B cell (primary cell): Measurements from ENCODE around the gene EPHB3. TPM values are rescaled to one million over a fixed set of nuclear protein-coding genes. Genes with fewer than 3 reads are reported as not detected.

Experiments used
- ATAC-seq: fragments of 200-7000 bp; cut with Tn5 transposase; one replicate; pipeline ENCODE4 v1.10.0; 2021; ENCODE audit warnings: low read depth, mild to moderate bottlenecking, moderate number of reproducible peaks, moderate library complexity
- CTCF ChIA-PET: fragments of 350-600 bp; sonication (Branson Sonifier 250); formaldehyde crosslinking; loops from one replicate; lab custom pipeline; 2021; ENCODE audit warnings: antibody characterized with exemption, inconsistent platforms; lab: Charles Lee
- POLR2A ChIA-PET: fragments of 350-600 bp; sonication (Branson Sonifier 250); formaldehyde crosslinking; loops from one replicate; lab custom pipeline; 2021; ENCODE audit warnings: antibody characterized with exemption; lab: Charles Lee
- DNase-seq: peaks from one replicate; pipeline ENCODE4 v3.0.0; 2013
- H2AFZ ChIP-seq: 2 replicates; pipeline ENCODE4 v1.6.1; 2012; ENCODE audit warnings: mild to moderate bottlenecking, low read depth, low read length; ENCODE audit not compliant: insufficient read depth, poor library complexity, severe bottlenecking
- H3K27ac ChIP-seq, 2 donors: 1 replicate in 1 of 2; 2 replicates in 1 of 2; pipeline ENCODE4 v1.5.1; 2012 to 2013; ENCODE audit warnings: low read length in 2 of 2, mild to moderate bottlenecking in 2 of 2, moderate library complexity in 1 of 2
- H3K27me3 ChIP-seq, 4 experiments: fragments of 200-600 bp in 1 of 4; sonication (generic) in 1 of 4; replicated peaks in 1 of 4; 1 replicate in 2 of 4; 2 replicates in 2 of 4; pipeline versions ENCODE4 v1.6.1 to v1.7.0; 2013 to 2016; ENCODE audit warnings: low read length in 3 of 4, mild to moderate bottlenecking in 2 of 4, mixed read lengths in 1 of 4, moderate library complexity in 1 of 4; ENCODE audit not compliant: insufficient read depth in 4 of 4, control insufficient read depth in 3 of 4; ENCODE audit errors: control extremely low read depth in 1 of 4
- H3K36me3 ChIP-seq, 2 experiments: replicated peaks in 1 of 2; 1 replicate in 1 of 2; 2 replicates in 1 of 2; pipeline versions ENCODE4 v1.6.1 to v1.7.1; 2013; ENCODE audit warnings: low read length in 1 of 2; ENCODE audit not compliant: insufficient read depth in 2 of 2, control insufficient read depth in 1 of 2; ENCODE audit errors: control extremely low read depth in 1 of 2, extremely low read depth in 1 of 2
- H3K4me1 ChIP-seq, 2 donors: fragments of 200-600 bp in 1 of 2; sonication (generic) in 1 of 2; 1 replicate in 1 of 2; 2 replicates in 1 of 2; pipeline versions ENCODE4 v1.5.1 to v1.6.1; 2013 to 2017; ENCODE audit warnings: low read length in 2 of 2; ENCODE audit not compliant: control insufficient read depth in 2 of 2, insufficient read depth in 2 of 2
- H3K4me2 ChIP-seq: replicated peaks from 2 replicates; pipeline ENCODE3; 2012; ENCODE audit warnings: mild to moderate bottlenecking, low read depth, low read length; ENCODE audit not compliant: poor library complexity, severe bottlenecking
- H3K4me3 ChIP-seq, 5 experiments: fragments of 200-600 bp in 1 of 5; sonication (generic) in 1 of 5; 1 replicate in 3 of 5; 2 replicates in 2 of 5; pipeline versions ENCODE4 v1.5.1 to v1.7.0; 2011 to 2016; ENCODE audit warnings: low read length in 4 of 5, mild to moderate bottlenecking in 4 of 5, low read depth in 2 of 5, control low read depth in 1 of 5, moderate library complexity in 1 of 5; ENCODE audit not compliant: insufficient read depth in 1 of 5; ENCODE audit errors: control extremely low read depth in 1 of 5, extremely low read depth in 1 of 5
- H3K79me2 ChIP-seq: fragments of 200-600 bp; sonication (generic); one replicate; pipeline ENCODE4 v1.6.0; 2016; ENCODE audit warnings: low read length; ENCODE audit not compliant: control insufficient read depth, insufficient read depth
- H3K9ac ChIP-seq: fragments of 200-600 bp; sonication (generic); 2 replicates; pipeline ENCODE4 v1.6.1; 2017; ENCODE audit warnings: mild to moderate bottlenecking, low read length, moderate library complexity
- H3K9me3 ChIP-seq, 3 donors: one replicate each; pipeline versions ENCODE4 v1.6.1 to v1.7.1; 2013; ENCODE audit warnings: low read length in 2 of 3; ENCODE audit not compliant: control insufficient read depth in 2 of 3, insufficient read depth in 1 of 3; ENCODE audit errors: control extremely low read depth in 1 of 3
- H4K20me1 ChIP-seq: 2 replicates; pipeline ENCODE4 v1.6.0; 2012; ENCODE audit warnings: mild to moderate bottlenecking, low read length; ENCODE audit not compliant: insufficient read depth, control insufficient read depth, poor library complexity, severe bottlenecking
- H3K27ac Mint-ChIP-seq: one replicate; pipeline ENCODE4 v1.8.0; 2021; ENCODE audit warnings: mixed read lengths
- H3K27me3 Mint-ChIP-seq: one replicate; pipeline ENCODE4 v1.8.0; 2021; ENCODE audit warnings: mixed read lengths
- H3K4me1 Mint-ChIP-seq: one replicate; pipeline ENCODE4 v1.8.0; 2021; ENCODE audit warnings: mixed read lengths
- H3K4me3 Mint-ChIP-seq: one replicate; pipeline ENCODE4 v1.8.0; 2021; ENCODE audit warnings: mixed read lengths
- H3K9me3 Mint-ChIP-seq: one replicate; pipeline ENCODE4 v1.8.0; 2022; ENCODE audit warnings: mixed read lengths; ENCODE audit not compliant: insufficient read depth
- CTCF ChIP-seq: fragments of 200-600 bp; IDR thresholded peaks from one replicate; pipeline ENCODE4 v1.8.0; 2022; ENCODE audit warnings: antibody characterized with exemption, mild to moderate bottlenecking
- EZH2 ChIP-seq: IDR thresholded peaks from 2 replicates; pipeline ENCODE4 v1.6.1; 2012; ENCODE audit warnings: borderline replicate concordance, low read depth, mild to moderate bottlenecking, moderate library complexity, low read length; ENCODE audit not compliant: insufficient read depth, poor library complexity, severe bottlenecking
- WGBS: methylation state at CpG from one replicate; pipeline ENCODE4 v1.1.5; 2013; ENCODE audit warnings: missing lambda C conversion rate; ENCODE audit not compliant: insufficient coverage; 5-methylcytosine and 5-hydroxymethylcytosine counted together
- intact Hi-C: fragments of 100-400 bp; cut with micrococcal nuclease; formaldehyde crosslinking; loops from one replicate; pipeline ENCODE4 v1.10.0; 2022
- polyA plus RNA-seq: library from polyadenylated mRNA; depleted of rRNA; stranded (reverse); fragments of >200 nt; gene quantifications from 2 replicates; pipeline ENCODE4 v1.2.3, GENCODE V29; 2012
- total RNA-seq, 2 donors: library from RNA; stranded (reverse); fragments of 120-200 nt in 1 of 2; gene quantifications; 1 replicate in 1 of 2; 2 replicates in 1 of 2; pipeline versions ENCODE4 v1.2.3 to v1.2.4, GENCODE V29; 2013 to 2022

Gene EPHB3
- total and polyA plus RNA-seq, 2 donors (not counting 1 experiment from before 2014, with no cell fraction given): 0.06 to 0.07 TPM

- Mint-ChIP-seq H3K27me3 (peaks cover 27% of the 10 kb centered on the region), H3K4me3 (peak overlapping the region; percentile 26), H3K9me3 (no peaks in the 10 kb centered on the region), H3K4me1 (peaks cover 15% of the 10 kb centered on the region), H3K27ac (no peak overlapping the region)
- Histone ChIP-seq H3K36me3 (no peaks in the 10 kb centered on the region), H3K4me2 (no peak overlapping the region), H2AFZ (no peak overlapping the region), H3K9ac (no peak overlapping the region), H3K9me3 (peaks cover 0 to 4% (median 0%) of the 10 kb centered on the region in 3 donors), H4K20me1 (no peaks in the 10 kb centered on the region), H3K27ac (no peak overlapping the region), H3K79me2 (no peaks in the 10 kb centered on the region), H3K27me3 (peaks cover 0 to 45% (median 24%) of the 10 kb centered on the region in 4 experiments), H3K4me1 (peaks cover 19 to 22% of the 10 kb centered on the region in 2 donors), H3K4me3 (no peak overlapping the region)
- DNase-seq (peak; percentile 35), ATAC-seq (no peak)
- intact Hi-C loops: no loop called here
- ChIA-PET CTCF (interaction anchor here (0.7 to 2.7 kb wide), 4 partner anchors 16 to 203 kb away, joined by 3 to 28 read pairs (median 6); no protein-coding TSS in a partner anchor), POLR2A (no interaction called here)
- TF ChIP-seq EZH2 (no peak), CTCF (no peak)
- WGBS: 84% methylated on average over 20 of the region's 24 CpGs
Measured at GRCh38 chr3:184562878-184563560, 1.4 kb downstream of the EPHB3 start.

- DNase-seq: peak; percentile 39
- no peak overlapping the region for H3K4me2 ChIP-seq
- no peak overlapping the region for H3K27ac ChIP-seq
- H3K27ac Mint-ChIP-seq: no peak overlapping the region
- peaks cover 18% of the 10 kb centered on the region for H3K4me1 Mint-ChIP-seq
- H3K4me3 ChIP-seq: no peak overlapping the region
- H3K27me3 ChIP-seq: peaks cover 0 to 45% (median 19%) of the 10 kb centered on the region in 4 experiments
- no peak for ATAC-seq
- H4K20me1 ChIP-seq: no peaks in the 10 kb centered on the region
- H3K4me3 Mint-ChIP-seq: peak overlapping the region; percentile 20
- H3K9me3 Mint-ChIP-seq: no peaks in the 10 kb centered on the region
- no peak for TF ChIP-seq CTCF
- no peak for TF ChIP-seq EZH2
- no peaks in the 10 kb centered on the region for H3K79me2 ChIP-seq
- H3K27me3 Mint-ChIP-seq: peaks cover 28% of the 10 kb centered on the region
- ChIA-PET CTCF (interaction anchor here (1.1 kb wide), 1 partner anchor 193 kb away, joined by 3 read pairs; no protein-coding TSS in a partner anchor), POLR2A (no interaction called here)
- intact Hi-C loops: no loop called here
- H3K9me3 ChIP-seq: peaks cover 0 to 4% (median 0%) of the 10 kb centered on the region in 3 donors
- WGBS: no CpG with 5 or more reads among the region's 11 CpGs
- H3K4me1 ChIP-seq: peaks cover 23 to 24% of the 10 kb centered on the region in 2 donors
- no peak overlapping the region for H2AFZ ChIP-seq
- no peak overlapping the region for H3K9ac ChIP-seq
- H3K36me3 ChIP-seq: no peaks in the 10 kb centered on the region
Measured at GRCh38 chr3:184563561-184563925, 2.0 kb downstream of the EPHB3 start.
